ENCODE results near the gene EFCAB7.

Gene EFCAB7

DNA sequence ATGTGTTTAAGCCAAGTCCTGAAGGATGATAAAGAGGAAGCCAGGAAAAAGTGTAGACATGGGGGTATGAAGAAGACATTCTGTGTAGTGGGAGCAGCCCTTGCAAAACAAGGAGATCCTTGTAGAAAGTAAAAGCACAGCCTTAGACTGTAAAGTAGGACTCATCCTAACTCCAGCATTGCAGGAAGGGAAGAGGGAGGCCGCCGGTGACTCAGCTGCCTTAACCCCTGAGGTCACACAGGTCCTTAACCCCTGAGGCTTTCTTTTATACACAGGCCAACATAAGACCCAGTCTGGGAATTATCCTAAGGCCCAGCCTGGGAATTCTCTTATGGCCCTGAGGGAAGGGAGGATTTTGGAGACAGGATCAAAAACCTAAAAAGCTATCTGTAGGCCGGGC, 87.9 kb downstream of the EFCAB7 start:
- DNase-seq, result no peak

DNA sequence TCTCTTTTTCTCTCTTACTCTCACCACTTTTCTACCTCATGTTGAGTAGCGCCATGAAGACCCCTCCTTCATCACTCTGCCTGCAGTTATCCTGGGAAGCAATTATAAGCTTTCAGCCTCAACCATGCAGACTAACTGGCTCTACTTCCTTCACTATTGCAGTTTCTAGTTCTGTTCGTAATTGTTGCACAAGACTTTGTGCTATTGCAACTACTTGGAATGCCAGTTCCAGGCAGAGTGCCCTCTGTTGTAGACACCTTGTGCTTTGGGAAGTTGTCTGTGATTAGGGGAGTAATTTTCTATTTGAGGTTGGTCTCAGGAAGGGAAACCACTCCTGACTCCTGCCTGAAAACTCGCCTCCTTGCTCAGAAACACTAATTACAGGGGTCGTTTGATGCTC, 89.2 kb downstream of the EFCAB7 start:
- no peak for DNase-seq

DNA sequence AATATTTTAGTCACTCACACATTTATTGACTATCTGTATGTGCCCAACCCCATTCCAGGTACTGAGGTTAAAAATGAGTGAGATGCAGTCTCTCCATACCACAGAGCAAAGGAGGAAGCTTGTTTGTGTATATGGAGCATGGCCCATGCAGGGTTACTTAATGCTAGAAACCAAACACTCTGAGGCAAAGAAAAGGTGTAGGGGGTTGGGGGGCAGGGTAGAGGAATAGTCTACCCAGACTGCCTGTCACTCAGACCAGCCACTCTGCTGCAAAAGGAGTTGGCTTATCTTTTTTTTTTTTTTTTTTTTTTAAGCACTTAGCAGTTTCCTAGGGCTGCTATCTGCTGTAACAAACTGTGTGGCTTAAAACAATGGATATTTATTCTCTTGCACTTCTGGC, 89.6 kb downstream of the EFCAB7 start:
- no peak for DNase-seq

DNA sequence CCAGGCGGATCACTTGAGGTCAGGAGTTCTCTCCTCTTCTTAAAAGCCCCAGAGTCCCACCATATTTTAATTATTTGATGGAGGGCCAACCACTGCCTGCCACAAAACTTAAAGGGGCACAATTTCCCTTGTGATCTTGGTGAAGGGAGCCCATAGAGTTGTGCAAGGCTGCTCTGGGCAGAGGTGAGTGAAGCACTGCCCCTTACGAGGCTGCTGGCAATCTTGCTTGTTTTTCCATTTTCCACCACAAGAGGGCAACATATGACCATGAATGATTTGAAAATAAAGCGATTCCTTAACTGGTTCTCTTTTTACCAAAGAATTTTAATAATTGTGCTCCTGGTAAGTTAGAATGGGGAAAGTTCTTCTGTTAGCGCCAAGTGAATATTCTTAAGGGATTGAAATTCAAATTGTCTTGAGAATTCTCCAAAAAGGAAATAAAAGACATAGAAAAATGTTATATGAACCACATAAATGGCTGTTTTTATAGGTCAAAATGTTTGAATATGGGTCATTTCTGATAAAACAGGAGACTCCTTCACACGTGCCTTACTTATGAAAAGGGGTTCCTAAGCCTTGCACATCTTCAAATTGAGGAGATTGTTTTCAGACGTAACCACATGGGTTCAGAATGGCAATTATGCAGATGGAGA, 92.6 kb downstream of the EFCAB7 start:
- DNase-seq, result peak; percentile 37 to 76

DNA sequence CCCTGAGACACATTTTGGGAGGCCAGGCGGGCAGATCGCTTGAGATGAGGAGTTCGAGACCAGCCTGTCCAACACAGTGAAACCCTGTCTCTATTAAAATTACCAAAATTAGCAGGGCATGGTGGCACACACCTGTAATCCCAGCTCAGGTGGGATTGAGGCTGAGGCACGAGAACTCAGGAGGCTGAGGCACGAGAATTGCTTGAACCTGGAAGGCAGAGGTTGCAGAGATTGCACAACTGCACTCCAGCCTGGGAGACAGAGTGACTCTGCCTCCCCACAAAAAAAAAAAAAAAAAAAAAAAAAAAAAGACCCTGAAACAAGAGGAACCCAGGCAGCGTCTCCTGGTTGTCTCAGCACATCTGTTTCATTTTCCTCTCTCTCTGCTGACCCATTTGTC, 94.1 kb downstream of the EFCAB7 start:
- no peak for DNase-seq

DNA sequence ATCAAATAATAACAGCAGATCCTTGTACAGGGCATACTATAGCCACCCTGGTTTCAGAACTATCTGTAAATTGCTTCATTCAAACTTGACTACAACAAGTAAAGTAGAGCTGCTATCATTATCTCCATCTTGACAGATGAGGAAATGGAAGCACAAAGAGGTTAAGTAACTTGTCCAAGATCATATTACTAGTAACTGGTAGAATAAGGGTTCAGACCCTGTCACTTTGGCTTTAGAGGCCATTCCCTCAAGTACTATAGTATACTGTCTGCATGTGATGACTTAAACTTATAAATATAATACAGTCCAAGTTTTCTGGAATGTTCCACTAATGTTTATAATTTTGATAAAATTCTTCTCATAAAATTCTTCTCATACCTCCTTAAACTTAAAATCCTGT, 94.7 kb downstream of the EFCAB7 start:
- DNase-seq, result no peak

DNA sequence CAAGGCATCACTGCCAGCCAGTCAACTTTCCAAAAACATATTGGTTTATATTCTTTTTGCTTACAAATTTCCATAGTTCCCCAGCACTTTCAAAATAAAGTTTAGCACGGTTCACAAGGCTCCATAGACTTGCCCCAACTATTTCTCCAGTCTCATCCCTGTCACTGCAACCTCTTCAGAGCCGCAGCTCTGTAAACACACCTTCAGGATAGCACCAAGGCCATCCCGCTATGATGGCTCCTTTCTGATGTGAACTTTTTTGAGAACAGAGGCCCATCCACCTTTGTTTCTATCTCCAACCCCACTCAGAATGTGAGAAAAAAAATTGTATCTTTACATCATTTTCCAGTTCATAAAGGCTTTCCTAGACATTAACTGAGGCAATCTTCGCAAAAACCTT, 96.2 kb downstream of the EFCAB7 start:
- no peak for DNase-seq

DNA sequence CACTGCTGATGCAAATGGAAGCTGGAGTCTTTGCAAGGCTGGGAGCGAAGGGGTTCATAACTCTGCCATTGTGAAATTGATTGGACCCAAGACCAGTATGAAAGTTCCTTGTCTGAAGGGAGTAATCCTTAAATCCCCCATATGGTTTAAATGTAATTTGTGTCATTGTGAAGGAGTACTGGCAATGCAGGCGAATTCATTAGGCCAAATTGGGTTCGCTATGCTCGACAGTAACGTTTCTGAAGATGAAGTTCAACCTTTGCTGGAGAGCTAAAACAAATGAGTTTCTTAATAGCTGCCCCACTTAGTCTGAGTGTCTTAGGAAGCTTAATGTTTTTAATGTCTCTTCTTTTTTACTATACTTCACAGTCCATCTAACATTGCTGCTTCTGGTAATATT, 97.3 kb downstream of the EFCAB7 start:
- DNase-seq, result no peak

DNA sequence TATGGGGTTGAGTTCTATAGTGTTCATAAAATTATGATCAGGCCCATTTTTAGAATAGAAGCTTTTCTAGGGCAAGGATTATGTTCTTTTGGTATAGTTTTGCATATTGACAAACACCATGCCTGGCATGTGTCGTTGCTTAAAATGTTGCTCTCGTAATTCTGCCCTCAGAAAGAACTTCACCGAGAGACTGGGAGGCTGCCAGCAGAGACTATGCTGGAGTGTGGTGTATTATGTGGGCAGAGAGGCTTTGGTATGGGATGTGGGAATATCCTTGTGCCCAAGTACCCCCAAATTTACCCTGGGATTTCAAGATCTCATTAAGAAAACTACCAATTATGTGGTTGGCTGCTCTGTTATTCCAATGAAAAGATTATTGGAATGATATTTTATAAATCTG, 97.8 kb downstream of the EFCAB7 start:
- DNase-seq, result no peak

DNA sequence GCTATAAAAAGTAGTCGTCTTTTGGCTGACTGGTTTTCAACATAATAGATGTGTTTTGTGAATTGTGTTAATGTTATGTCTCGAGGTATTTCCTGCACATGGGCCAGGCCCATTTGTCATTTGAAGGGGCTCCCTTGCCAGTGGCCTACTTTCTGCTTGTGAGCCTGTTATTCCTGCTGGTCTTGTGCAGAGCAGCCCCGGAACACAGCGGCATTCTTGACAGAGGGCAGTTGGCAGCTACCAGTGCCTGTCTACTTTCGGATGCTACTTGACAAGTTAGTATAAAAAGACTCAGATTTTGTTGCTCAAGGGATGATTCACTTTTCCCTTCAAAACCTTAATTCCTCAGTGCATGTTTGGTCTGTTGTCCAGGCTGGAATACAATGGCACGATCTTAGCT, 98.4 kb downstream of the EFCAB7 start:
- DNase-seq, result no peak

Measured in activated CD4-positive, alpha-beta T cell treated with anti-CD3 and anti-CD28 coated beads for 4 hours (primary cell).